Measurements from ENCODE around the gene MTMR12. TPM values are rescaled to one million over a fixed set of nuclear protein-coding genes. Genes with fewer than 3 reads are reported as not detected.

MTMR12 gene
- total and polyA plus RNA-seq, 2 donors (not counting 3 experiments of a cell fraction or from before 2014, with no cell fraction given): 18.2 to 38.6 TPM

GRCh38 chr5:32274548-32275395, 38.0 kb downstream of the MTMR12 start:
- BruUV-seq (replicated peaks): TSS peak; percentile 87
- peak overlapping the region; percentile 88 for H3K9ac ChIP-seq (replicated peaks; ENCODE audit: extremely low read depth, insufficient read depth, low read length)
- CTCF ChIA-PET: interaction anchor here (0.6 to 3.1 kb wide), 10 partner anchors 9 to 1068 kb away, joined by 3 to 21 read pairs (median 4); no protein-coding TSS in a partner anchor
- intact Hi-C loops (cut with micrococcal nuclease) (loop anchor here (1.0 to 2.0 kb wide), 5 partner anchors 39 to 175 kb away; partner anchors contain the start of gene GOLPH3), dilution Hi-C loops (cut with MboI; ENCODE audit: extremely low pct_ligation_motif_present, low sequenced_read_pairs) (no loop called here)
- TF ChIP-seq POLR2AphosphoS5 (IDR thresholded peaks at IDR 0.05; ENCODE audit: insufficient read depth, low read depth, low read length) (peak; percentile 55), MYC (IDR thresholded peaks at IDR 0.05; ENCODE audit: low read depth, low read length) (no peak), CTCF (IDR thresholded peaks at IDR 0.05; ENCODE audit: extremely low read depth in 1 of 2, insufficient read depth in 1 of 2, low read depth in 1 of 2, low read length in 2 of 2) (no peak), MAX (IDR thresholded peaks at IDR 0.05; ENCODE audit: insufficient read depth, insufficient read length) (peak; percentile 86), GATA2 (IDR thresholded peaks at IDR 0.05; ENCODE audit: insufficient read depth, insufficient read length, low read depth, low read length) (peak; percentile 67), JUN (IDR thresholded peaks at IDR 0.05; ENCODE audit: borderline replicate concordance, insufficient read depth, insufficient read length, low read depth) (peak; percentile 94), FOS (IDR thresholded peaks at IDR 0.05; ENCODE audit: borderline replicate concordance, insufficient read depth, low read length) (peak; percentile 62), POLR2A (IDR thresholded peaks at IDR 0.05; ENCODE audit: low read depth, low read length) (peak; percentile 17), EZH2 (IDR thresholded peaks at IDR 0.05; ENCODE audit: borderline replicate concordance, low read depth, low read length, severe bottlenecking) (no peak)
- no peaks in the 10 kb centered on the region for H3K9me1 ChIP-seq (replicated peaks; ENCODE audit: control insufficient read depth, extremely low read depth, insufficient read depth, low read length)
- H4K20me1 ChIP-seq (replicated peaks; ENCODE audit: control insufficient read depth, extremely low read depth, insufficient read depth, low read length): no peaks in the 10 kb centered on the region
- peaks cover 4 to 7% of the 10 kb centered on the region in 2 experiments for H3K36me3 ChIP-seq (ENCODE audit: control insufficient read depth in 2 of 2, extremely low read depth in 1 of 2, insufficient read depth in 2 of 2, low read length in 2 of 2)
- peak overlapping the region; percentile 81 for H3K4me2 ChIP-seq (ENCODE audit: insufficient read depth, low read length)
- H3K9me3 ChIP-seq (replicated peaks; ENCODE audit: control insufficient read depth, insufficient read depth, low read length): no peaks in the 10 kb centered on the region
- peaks cover 41% of the 10 kb centered on the region for H3K4me1 ChIP-seq (ENCODE audit: control insufficient read depth, extremely low read depth, insufficient read depth, low read length)
- H3K4me3 ChIP-seq (replicated peaks in 1 of 3; ENCODE audit: insufficient read depth in 1 of 3, low read depth in 1 of 3, low read length in 3 of 3): peak overlapping the region in 1 of 3 experiments; percentile 13
- no peaks in the 10 kb centered on the region for H3K27me3 ChIP-seq (ENCODE audit: control insufficient read depth in 2 of 2, insufficient read depth in 2 of 2, low read length in 2 of 2)
- H3K27ac ChIP-seq (ENCODE audit: insufficient read depth, low read depth, low read length): peak overlapping the region; percentile 100
- peak; percentile 98 for DNase-seq (ENCODE audit: low read depth, low spot score)
- POLR2A ChIA-PET: interaction anchor here (0.5 to 1.0 kb wide), 5 partner anchors 29 to 315 kb away, joined by 3 to 10 read pairs (median 4); no protein-coding TSS in a partner anchor
- H3K79me2 ChIP-seq (ENCODE audit: control insufficient read depth, insufficient read depth, low read length): peaks cover 15% of the 10 kb centered on the region
- FAIRE-seq: peak; percentile 98
- no peak overlapping the region for H2AFZ ChIP-seq (ENCODE audit: low read depth, low read length)
